ENCODE measurements around the gene HCN2. TPM values are rescaled to one million over a fixed set of nuclear protein-coding genes. Genes with fewer than 3 reads are reported as not detected.

The HCN2 gene
- total and polyA plus RNA-seq, 10 of the 15 experiments (the other 5 are each of a cell fraction or from before 2014, with no cell fraction given) = 0.01 to 0.54 (median 0.08) TPM; not detected in 4

DNA sequence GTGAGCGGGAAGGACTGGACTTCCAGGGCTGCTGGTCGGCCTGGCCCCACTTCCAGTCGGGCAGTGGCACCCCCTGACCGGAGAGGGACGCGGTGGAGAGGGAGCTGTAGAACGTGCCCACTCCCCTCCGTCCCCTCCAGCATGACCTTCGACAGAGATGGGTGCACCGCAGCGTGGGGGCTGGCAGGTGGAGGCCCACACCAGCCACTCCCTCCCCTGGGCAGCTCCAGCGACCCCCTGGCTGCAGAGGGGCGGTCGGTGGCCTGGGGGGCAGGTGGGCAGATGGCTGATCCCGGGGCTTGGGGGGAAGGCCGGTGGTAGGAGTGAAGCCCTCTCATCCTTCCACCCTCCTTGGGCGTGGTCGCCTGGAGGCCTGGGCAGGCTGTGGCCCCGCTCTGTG, 2.4 kb downstream of the HCN2 start:
- SMC1A ChIA-PET (ENCODE audit: uncharacterized antibody, unreplicated experiment) = no interaction called here
- no TSS peak for BruUV-seq (replicated peaks)
- Histone ChIP-seq H4K20me1 (ENCODE audit: control insufficient read depth, insufficient read depth) (no peaks in the 10 kb centered on the region), H3K4me1 (ENCODE audit: control insufficient read depth, insufficient read depth, low read length) (no peaks in the 10 kb centered on the region), H3K27ac (ENCODE audit: control insufficient read depth, insufficient read depth) (no peak overlapping the region), H2AFZ (ENCODE audit: control insufficient read depth, low read depth, low read length) (no peak overlapping the region), H3K36me3 (ENCODE audit: control insufficient read depth in 2 of 2, insufficient read depth in 2 of 2, low read length in 1 of 2) (no peaks in the 10 kb centered on the region), H3K27me3 (replicated peaks in 1 of 2; ENCODE audit: control insufficient read depth in 2 of 2, insufficient read depth in 2 of 2, low read length in 1 of 2) (peaks cover 4 to 9% of the 10 kb centered on the region in 2 experiments), H3K79me2 (ENCODE audit: control insufficient read depth, insufficient read depth, low read length) (no peaks in the 10 kb centered on the region), H3K4me3 (no peak overlapping the region), H3K9me3 (replicated peaks; ENCODE audit: control insufficient read depth, insufficient read depth, low read length) (no peaks in the 10 kb centered on the region; the same call in 2 of the 3 replicates), H3K4me2 (ENCODE audit: control insufficient read depth, insufficient read depth) (no peak overlapping the region), H3K9ac (ENCODE audit: control insufficient read depth, insufficient read depth, low read length) (no peak overlapping the region)
- FAIRE-seq = no peak
- TF ChIP-seq CREM (IDR thresholded peaks at IDR 0.05; ENCODE audit: low read depth) (no peak), MYC (IDR thresholded peaks at IDR 0.05; ENCODE audit: insufficient read depth, insufficient read length, insufficient replicate concordance, low read length, severe bottlenecking) (no peak), ZNF622 (IDR thresholded peaks at IDR 0.05) (no peak), CHD4 (IDR thresholded peaks at IDR 0.05) (no peak), TCF7 (IDR thresholded peaks at IDR 0.05; ENCODE audit: borderline replicate concordance) (no peak), NRF1 (conservative IDR thresholded peaks at IDR 0.05; ENCODE audit: low read depth, low read length) (no peak), MYB (IDR thresholded peaks at IDR 0.05; ENCODE audit: borderline replicate concordance, low read depth, low read length) (no peak), SREBF2 (IDR thresholded peaks at IDR 0.05; ENCODE audit: low read length) (no peak), ZNF207 (IDR thresholded peaks at IDR 0.05; ENCODE audit: borderline replicate concordance) (no peak)
- TF ChIP-seq, protein P1, sequence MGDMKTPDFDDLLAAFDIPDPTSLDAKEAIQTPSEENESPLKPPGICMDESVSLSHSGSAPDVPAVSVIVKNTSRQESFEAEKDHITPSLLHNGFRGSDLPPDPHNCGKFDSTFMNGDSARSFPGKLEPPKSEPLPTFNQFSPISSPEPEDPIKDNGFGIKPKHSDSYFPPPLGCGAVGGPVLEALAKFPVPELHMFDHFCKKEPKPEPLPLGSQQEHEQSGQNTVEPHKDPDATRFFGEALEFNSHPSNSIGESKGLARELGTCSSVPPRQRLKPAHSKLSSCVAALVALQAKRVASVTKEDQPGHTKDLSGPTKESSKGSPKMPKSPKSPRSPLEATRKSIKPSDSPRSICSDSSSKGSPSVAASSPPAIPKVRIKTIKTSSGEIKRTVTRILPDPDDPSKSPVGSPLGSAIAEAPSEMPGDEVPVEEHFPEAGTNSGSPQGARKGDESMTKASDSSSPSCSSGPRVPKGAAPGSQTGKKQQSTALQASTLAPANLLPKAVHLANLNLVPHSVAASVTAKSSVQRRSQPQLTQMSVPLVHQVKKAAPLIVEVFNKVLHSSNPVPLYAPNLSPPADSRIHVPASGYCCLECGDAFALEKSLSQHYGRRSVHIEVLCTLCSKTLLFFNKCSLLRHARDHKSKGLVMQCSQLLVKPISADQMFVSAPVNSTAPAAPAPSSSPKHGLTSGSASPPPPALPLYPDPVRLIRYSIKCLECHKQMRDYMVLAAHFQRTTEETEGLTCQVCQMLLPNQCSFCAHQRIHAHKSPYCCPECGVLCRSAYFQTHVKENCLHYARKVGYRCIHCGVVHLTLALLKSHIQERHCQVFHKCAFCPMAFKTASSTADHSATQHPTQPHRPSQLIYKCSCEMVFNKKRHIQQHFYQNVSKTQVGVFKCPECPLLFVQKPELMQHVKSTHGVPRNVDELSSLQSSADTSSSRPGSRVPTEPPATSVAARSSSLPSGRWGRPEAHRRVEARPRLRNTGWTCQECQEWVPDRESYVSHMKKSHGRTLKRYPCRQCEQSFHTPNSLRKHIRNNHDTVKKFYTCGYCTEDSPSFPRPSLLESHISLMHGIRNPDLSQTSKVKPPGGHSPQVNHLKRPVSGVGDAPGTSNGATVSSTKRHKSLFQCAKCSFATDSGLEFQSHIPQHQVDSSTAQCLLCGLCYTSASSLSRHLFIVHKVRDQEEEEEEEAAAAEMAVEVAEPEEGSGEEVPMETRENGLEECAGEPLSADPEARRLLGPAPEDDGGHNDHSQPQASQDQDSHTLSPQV (IDR thresholded peaks at IDR 0.05) = no peak
- TF ChIP-seq, protein P2, sequence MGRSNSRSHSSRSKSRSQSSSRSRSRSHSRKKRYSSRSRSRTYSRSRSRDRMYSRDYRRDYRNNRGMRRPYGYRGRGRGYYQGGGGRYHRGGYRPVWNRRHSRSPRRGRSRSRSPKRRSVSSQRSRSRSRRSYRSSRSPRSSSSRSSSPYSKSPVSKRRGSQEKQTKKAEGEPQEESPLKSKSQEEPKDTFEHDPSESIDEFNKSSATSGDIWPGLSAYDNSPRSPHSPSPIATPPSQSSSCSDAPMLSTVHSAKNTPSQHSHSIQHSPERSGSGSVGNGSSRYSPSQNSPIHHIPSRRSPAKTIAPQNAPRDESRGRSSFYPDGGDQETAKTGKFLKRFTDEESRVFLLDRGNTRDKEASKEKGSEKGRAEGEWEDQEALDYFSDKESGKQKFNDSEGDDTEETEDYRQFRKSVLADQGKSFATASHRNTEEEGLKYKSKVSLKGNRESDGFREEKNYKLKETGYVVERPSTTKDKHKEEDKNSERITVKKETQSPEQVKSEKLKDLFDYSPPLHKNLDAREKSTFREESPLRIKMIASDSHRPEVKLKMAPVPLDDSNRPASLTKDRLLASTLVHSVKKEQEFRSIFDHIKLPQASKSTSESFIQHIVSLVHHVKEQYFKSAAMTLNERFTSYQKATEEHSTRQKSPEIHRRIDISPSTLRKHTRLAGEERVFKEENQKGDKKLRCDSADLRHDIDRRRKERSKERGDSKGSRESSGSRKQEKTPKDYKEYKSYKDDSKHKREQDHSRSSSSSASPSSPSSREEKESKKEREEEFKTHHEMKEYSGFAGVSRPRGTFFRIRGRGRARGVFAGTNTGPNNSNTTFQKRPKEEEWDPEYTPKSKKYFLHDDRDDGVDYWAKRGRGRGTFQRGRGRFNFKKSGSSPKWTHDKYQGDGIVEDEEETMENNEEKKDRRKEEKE (IDR thresholded peaks at IDR 0.05) = no peak
- intact Hi-C loops (cut with micrococcal nuclease; ENCODE audit: unreplicated experiment) = no loop called here
- no peak for DNase-seq (ENCODE audit: low read depth, low spot score)
- CTCF ChIA-PET = no interaction called here
- 58% methylated on average over 19 of the region's 19 CpGs for whole genome bisulfite sequencing (ENCODE audit: insufficient coverage, insufficient replicate concordance, low lambda C conversion rate, missing lambda C conversion rate)
- POLR2A ChIA-PET = no interaction called here
- ATAC-seq = no peak
- RAD21 ChIA-PET (ENCODE audit: unreplicated experiment) = no interaction called here
- in situ Hi-C loops (cut with MboI) = no loop called here
